GM19397 (cell line): Measurements from ENCODE around the gene STK10.

Source experiments
- ATAC-seq: cut with Tn5 transposase; IDR thresholded peaks from one replicate; pipeline ENCODE4 v1.9.1; 2021; ENCODE audit warnings: mild to moderate bottlenecking, moderate library complexity; ENCODE audit not compliant: unreplicated experiment

Gene STK10

DNA sequence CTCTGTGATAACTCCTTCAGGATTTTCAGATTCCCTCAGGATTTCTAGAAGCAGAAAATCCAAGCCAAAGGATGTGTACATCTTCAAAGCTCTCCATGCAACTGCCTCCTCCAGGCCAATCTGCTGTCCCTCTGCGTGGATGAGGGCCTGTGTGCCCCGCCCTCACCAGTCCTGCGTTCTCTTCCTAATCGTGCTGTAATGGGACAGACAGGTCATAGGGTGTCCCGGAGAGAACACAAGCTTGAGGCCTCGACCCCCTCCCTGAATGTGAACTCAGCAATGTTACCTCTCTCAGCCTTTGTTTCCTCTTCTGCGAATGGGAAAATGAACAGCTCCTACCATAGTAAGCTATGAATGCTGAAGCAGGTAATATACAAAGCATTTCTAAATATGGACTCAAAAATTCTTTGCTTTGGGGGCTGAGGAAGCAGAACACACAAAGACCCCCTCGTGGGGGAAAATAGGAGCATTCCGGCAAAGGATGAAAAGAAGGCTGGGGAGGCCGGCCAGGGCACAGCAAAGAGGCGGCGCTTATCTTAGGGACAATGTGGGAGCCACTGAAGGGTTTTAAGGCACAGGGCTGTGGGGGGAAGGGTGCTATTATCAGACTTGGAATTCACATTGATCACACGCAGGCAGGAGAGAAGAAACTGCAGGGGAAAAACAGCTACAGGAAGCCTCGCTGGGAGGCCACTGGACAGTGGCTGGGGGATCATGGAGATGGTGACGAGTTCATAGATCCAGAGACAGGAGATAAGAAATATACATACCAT is 124.4 kb downstream of the STK10 start:
- ATAC-seq = no peak

DNA sequence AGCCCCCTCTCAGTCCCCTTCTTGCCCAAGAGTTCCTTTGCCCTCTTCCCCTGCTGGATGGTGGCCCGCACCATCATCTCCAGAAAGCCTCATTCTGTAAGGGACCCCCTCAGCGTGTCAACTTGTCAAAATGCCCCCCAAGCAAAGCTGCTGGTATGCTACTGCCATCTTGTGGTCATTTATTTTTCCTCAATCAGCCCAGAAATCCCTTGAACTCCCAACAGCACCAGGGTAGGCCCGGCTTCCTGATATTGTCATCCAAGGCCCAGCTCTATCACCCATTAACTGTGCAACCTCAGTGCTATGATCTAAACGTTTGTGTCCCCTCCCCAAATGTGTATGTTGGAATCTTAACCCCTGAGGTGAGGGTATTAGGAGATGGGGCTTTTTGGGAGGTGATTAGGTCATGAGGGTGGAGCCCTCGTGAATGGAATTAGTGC is 128.3 kb downstream of the STK10 start:
- no peak for ATAC-seq

DNA sequence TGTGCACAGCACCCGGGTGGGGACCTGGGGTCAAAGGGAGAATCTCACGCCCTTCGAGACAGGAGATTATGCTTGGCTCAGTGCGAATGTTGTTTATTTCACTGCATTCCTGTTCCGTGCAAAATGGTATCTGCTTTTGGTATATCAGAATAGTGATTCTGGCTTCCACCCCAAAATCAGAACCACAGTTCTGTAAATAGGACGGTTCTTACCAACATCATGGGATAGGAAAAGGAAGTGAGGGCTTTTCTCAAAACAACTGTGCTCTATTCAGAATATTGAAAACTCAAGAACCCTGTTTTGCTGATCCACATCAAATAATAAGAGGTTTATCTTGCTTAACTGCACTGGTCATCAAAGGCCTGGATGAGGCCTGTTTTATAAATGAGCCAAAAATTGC is 129.9 kb downstream of the STK10 start:
- ATAC-seq = no peak

DNA sequence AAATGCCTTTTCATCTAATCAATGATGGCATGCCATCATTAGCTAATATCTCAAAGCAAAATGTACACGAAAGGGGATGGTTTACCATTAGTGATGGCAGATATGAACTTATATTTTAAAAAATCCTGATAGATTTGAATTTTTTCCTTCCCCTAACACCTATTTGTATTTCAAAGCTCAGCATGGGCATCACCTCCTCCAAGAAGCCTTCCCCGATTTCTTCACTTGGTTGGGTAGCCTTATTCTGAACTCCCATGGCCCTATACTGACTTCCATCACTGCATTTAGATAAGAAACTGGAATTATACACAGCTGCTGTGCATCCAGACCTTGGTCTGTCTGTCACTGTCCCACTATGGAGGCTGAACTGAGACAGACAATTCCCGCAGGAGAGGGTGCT is 132.0 kb downstream of the STK10 start:
- ATAC-seq = no peak

DNA sequence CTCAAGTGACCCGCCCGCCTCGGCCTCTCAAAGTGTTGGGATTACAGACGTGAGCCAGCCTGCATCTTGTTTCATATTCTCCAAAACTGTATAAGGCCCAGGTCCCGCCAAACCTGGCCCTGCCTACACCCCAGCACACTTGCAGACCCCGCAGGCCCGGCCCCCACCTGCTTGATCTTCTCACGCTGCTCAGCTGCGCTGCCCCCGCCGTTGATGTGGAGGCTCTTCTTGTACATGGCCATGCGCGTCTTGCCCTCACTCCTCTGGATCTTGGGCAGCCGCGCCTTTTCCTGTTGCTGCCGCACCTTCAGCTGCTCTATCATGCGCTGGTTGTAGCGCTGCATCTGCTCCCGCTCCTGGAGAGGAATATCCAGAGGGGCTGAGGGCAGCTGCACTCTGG is 132.6 kb downstream of the STK10 start:
- ATAC-seq = no peak

DNA sequence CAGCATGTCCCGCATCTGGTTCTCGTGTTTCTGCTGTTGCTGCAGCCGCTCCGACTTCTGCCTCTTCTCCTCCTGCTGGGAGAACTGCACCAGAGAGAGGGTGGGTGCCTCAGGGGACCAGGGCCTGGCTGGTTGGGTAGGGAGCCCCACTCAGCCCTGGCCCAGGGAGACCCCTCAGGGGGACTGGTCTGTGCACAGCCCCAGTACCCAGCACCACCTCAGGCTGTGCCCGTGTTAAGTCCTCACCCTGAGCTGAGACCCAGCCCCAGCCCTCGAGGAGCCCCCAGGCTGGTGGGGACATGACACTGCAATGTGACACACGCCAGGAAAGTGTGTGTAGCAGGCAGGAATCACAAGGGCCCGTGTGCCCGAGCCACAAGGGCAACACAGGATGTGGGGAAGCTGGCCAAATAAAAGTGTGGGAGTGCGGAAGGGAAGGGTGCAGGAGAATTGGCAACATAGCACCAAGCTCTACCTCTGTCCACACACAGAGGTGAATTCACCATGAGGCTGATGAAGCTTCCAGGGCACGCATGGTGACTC is 133.3 kb downstream of the STK10 start:
- no peak for ATAC-seq

DNA sequence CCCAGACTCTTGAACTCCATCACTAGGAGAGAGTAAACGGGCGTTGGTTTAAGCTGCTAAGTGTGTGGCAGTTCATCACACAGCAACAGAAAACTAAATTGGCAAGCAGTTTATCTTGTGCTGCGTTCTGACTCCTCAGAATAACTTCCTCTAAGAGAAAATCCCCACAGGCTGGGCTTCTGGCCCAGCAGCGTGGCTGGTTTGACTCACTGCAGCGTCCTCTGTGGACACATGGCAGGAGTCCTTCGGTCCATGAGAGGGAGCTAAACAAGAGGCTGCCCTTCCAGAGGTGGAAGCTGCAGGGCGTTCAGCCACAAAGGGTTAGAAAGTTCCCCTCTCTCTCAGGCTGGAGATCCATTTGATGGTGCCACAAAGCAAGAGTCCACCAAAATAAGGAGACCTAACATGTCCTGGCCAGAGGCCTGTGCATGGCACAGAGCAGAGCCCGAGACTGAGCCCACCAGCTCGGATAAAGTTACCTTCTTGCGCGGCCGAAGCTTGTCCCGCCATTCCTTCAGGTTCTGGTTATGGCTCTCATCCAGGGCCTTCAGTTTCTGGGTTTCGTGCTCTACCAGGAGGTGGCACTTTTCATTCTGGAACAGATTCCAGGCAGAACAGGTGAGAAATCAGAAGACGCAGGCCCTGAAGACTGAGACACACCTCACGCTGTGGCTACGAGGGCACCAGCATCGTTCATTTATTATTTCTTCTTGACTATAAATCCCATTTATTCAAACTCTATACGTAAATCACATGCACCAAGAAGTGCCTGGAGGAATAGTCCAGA is 135.4 kb downstream of the STK10 start:
- ATAC-seq = no peak

DNA sequence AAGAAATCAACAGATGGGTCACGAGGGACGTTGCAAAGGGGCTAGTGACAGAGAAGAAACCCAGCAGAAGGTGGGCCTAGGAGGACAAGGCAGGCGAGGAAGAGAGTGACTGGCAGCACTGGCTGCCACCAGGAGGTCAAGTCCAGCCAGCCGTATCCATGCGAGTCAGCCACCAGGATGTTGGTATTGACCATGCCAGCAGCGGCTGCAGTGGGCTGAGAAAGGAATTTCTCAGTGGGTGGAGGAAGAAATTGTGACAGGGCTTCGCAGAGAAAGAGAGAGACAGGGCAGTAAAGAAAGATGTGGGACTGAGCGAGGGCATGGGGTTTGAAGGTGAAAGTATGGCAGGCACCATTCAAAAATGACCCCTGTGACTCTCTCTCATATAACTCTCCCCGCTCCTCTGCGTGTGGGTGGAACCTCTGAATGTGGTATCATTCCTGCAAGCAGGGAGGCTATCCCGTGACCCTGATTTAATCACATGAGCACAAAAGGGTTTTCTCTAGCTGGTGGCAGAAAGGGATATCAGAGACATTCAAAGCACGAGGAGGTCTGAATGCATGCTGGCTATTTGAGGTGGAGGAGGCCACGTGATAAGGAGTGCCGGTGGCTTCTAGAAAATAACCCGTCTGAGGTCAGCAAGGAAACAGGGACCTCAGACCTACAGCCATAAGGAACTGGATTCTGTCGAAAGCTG is 136.2 kb downstream of the STK10 start:
- ATAC-seq = no peak

DNA sequence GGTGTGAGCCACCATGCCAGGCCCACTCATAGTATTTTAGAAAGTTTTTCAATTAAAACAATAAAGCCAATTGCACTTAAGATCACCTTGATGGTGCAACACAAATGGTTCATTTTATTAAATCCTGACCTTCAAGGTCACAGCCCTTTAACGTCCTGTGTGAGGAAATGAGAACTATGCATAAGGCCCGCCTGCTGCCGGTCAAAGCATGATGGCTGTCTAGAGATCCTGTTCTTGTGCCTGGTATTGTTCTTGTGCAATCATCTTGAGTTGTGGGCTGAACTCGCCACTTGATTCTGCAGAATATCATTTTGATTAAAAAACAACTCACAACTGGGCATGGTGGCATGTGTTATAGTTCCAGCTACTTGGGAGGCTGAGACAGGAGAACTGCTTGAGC is 137.9 kb downstream of the STK10 start:
- ATAC-seq = no peak

DNA sequence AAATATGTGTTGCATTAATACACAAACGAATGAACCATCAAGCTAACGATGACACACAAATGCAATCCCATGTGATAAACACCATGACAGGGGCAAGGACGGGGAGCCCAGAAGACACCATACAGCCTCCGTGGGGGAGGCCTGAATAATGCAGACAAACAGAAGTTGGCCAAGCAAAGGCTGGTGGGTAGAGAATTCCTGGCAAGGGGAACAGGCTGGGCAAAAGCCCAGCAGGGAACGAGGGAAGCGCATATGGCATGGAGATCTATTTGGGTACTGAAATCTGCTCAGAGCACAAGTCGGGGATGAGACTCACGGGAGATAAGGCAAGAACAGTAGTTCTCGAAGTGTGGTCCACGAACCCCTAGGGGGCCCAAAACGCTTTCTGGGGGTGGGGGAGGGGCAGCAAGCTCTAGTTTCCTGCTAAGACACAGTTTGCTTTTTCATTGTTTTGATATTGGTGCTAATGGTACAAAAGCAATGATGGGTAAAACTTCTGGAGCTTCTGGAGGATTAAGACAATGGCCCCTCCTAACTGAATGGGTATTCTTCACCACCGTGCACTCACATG is 138.7 kb downstream of the STK10 start:
- no peak for ATAC-seq

DNA sequence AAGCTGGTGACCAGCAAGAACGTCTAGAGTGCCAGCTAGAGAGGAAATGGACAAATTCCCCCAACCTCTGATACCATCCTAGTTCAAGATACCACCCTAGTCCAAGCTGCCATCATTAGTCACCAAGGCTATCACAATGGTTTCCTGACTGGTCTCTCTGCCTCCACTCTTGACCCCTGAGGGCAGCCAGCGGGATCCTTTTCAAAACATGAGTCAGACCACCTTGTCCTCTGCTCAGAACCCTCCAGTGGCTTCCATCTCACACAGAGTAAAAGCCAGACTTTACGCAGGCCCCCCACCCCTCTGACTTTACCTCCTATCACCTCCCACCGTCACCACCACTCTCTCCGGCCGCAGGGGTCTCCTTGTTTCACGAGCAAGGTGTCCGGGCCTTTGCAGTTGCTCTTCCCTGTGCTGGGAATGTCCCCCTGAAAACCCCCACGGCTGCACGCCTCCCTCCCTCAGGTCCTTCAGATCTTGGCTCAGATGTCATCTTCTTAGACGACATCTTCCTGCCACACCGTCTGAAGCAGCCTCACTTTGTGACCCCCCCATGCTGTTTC is 139.4 kb downstream of the STK10 start:
- no peak for ATAC-seq

DNA sequence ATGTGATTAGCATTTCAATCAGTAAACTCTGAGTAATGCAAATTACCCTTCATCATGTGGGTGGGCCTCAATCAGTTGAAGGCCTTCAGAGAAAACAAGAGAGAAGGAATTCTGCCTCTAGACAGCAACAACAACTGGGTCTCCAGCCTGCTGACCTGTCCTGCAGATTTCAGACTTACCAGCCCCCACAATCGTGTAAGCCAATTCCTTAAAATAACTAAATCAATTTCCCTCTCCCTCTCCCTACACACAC is 139.9 kb downstream of the STK10 start:
- ATAC-seq = no peak

DNA sequence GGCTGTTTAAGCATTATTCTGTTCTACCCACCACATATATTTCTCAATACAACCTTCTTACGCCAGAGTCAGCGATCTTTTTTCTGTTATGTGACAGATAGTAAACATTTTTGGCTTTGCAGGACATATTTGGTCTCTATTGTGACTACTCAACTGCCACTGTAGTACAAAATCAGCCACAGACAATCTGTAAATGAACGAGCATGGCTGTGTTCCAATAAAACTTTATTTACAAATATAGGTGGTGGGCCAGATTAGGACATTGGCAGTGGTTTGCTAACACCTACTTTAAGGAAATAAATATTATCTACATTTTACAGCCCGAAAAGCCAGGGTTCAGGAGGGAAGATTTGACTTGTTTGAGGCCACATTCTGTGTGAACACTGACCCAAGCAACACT is 141.4 kb downstream of the STK10 start:
- ATAC-seq = no peak

DNA sequence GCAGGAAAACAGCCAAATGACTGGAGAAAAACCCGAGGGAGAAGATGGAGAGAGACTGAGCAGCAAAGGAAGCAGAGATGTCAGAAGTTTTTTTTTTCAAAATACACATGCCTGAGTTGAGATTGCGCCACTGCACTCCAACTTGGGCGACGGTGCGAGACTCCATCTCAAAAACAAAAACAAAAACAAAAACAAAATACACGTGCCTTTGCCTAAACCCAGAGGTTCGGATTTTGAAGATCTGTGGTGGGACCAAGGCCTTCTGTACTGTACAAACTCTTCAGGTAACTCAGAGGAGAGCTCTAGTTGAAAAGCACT is 142.8 kb downstream of the STK10 start:
- ATAC-seq = no peak

DNA sequence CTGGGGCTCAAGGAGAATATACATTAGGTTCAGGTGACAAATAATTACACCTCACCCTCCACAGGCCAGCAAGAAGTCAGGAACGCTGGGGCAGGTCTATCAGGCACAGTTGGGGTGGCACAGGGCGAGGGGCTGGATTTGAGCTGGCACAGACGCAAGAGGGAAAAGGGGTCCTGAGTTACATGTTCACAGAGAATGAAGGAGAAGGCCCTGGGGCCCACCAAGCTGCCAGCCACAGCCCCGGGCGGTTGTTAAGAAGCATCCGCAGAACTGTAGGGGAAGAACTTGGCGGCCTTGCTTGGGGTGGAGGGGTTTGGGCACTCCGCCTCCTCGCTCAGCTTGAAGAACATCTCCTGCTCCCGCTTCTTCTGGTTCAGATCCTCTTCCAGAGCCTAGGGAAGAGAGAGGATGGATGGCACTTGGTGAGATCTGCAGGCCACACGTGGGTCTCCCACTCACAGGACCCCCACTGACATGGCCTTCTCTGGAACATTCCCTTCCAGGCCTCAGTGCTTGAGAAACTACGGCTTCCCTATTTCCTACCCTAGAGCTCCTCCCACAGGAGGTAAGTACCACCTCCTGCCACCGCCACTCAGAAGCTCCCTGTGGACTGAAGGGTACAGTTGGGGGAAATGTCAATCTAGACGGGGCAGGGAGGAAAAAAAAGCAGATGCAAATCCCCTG is 143.3 kb downstream of the STK10 start:
- no peak for ATAC-seq

DNA sequence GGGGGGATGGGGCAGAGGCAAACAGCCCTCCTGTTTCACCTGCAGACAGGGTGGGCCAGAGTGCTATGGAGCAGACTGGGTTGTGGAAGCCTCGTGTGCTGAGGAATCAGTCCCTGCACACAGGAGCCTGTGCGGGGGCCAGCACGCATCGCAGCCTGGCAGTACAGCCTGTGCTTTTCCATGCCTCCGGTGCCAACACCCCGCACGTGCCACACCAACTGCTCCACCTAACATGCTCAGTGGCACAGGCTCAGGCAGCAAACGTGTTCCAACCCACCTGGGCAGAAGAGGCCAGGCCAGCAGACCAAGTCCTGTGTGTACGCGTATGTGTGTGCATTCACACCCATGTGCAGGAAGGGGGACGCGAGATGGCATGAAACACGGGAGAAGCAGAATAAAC is 144.2 kb downstream of the STK10 start:
- ATAC-seq = no peak

DNA sequence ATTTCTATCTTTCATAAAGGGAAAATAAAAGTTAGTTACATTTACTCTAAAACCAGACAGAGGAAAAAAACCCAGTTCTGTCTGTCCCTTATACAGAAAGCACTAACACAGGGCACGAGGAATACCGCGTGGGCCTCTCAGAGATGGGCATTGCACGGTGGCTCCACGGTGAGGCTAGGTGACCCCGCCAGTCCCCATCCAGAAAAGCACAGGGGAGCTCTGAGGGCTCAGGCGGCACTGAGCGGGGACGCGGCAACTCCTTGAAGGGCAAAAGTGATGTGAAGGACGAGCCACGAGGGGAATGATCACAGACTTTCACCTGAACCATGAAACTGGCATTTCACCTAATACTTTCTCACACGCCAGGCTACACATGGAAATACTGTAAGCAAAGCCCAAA is 145.8 kb downstream of the STK10 start:
- ATAC-seq = no peak

DNA sequence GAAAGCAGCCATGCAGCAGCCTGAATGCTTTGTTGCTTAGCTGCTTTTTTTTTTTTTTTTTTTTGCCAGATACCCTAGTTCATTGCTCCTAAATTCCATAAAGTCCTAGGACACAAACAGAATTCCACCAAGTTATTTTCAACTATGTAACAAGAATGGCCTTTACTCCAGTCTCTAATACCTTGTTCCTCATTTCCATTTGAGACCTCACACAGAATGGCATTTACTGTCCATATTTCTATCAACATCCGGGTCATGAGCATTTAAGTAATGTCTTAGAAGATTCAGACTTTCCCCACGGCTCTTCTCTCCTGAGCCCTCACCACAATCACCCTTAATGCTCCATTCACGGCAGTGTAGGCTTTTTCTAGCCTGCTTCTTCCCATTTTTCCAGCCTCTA is 149.9 kb downstream of the STK10 start:
- no peak for ATAC-seq

DNA sequence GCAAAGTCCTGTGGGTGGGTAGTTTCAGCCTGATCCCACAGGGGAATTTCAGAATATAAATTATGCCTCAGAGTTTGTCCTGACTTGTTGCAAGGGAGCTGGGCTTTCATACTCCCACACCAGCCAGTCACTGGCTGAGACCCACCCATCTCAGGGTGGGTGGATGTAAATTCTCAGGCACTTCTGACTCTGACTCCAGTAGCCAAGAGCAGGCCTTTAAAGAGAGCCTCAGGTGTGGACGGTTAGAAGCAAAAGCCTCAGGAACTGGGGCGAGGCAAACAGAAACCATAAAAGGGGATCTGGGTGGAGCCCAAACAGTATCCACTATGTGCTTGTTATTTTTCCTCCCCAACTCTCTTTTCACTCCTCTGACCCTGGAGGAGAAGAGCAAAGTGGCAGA is 153.0 kb downstream of the STK10 start:
- no peak for ATAC-seq

DNA sequence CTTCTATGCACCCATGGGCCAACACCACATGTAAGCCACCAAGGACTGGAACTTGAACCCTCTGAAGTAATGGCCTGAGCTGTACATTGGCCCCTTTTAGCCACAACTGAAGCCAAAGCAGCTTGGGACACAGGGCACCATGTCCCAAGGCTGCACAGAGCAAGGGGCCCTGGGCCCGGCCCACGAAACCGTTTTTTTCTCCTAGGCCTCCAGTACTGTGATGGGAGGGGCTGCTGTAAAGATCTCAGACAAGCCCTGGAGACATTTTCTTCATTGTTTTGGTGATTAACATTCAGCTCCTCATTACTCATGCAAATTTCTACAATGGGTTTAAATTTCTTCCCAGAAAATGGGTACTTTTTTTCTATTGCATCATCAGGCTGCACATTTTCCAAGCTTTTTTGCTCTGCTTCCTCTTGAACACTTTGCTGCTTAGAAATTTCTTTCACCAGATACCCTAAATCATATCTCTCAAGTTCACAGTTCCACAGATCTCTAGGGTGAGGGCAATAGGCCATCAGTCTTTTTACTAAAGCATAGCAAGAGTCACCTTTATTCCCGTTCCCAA is 156.0 kb downstream of the STK10 start:
- no peak for ATAC-seq
